Heart right ventricle (tissue), 16 donors: ENCODE results near the gene TMEM42. TPM values are rescaled to one million over a fixed set of nuclear protein-coding genes. Genes with fewer than 3 reads are reported as not detected.

Experiments
- ATAC-seq, 8 donors: fragments of 200-7000 bp; cut with Tn5 transposase; one replicate each; pipeline ENCODE4 v1.9.1; 2020; ENCODE audit warnings: mild to moderate bottlenecking in 8 of 8, moderate library complexity in 8 of 8, moderate number of reproducible peaks in 1 of 8
- DNase-seq, 2 donors: peaks; one replicate each; pipeline ENCODE4 v3.0.0-alpha.2; 2020
- H3K27ac ChIP-seq, 10 donors: fragments of 200-600 bp; sonication (generic) in 2 of 10; one replicate each; pipeline versions ENCODE4 v1.5.0 to v1.8.0; 2020 to 2022; ENCODE audit warnings: mild to moderate bottlenecking in 3 of 10
- H3K27me3 ChIP-seq, 7 donors: fragments of 200-600 bp; one replicate each; pipeline ENCODE4 v1.8.0; 2021 to 2022; ENCODE audit warnings: mild to moderate bottlenecking in 2 of 7
- H3K36me3 ChIP-seq, 9 donors: fragments of 200-600 bp; sonication (generic) in 1 of 9; one replicate each; pipeline versions ENCODE4 v1.5.0 to v1.8.0; 2020 to 2022; ENCODE audit warnings: mild to moderate bottlenecking in 2 of 9
- H3K4me1 ChIP-seq, 9 donors: fragments of 200-600 bp; sonication (generic) in 1 of 9; one replicate each; pipeline versions ENCODE4 v1.5.0 to v1.8.0; 2020 to 2022; ENCODE audit warnings: mild to moderate bottlenecking in 4 of 9
- H3K4me3 ChIP-seq, 10 donors: fragments of 200-600 bp; sonication (generic) in 2 of 10; one replicate each; pipeline versions ENCODE4 v1.5.0 to v1.8.0; 2020 to 2022; ENCODE audit warnings: mild to moderate bottlenecking in 7 of 10, moderate library complexity in 2 of 10
- H3K9me3 ChIP-seq, 11 donors: fragments of 200-600 bp in 10 of 11; sonication (generic) in 2 of 11; one replicate each; pipeline versions ENCODE4 v1.5.0 to v1.8.0; 2013 to 2022; ENCODE audit warnings: mild to moderate bottlenecking in 2 of 11, control low read depth in 1 of 11, moderate library complexity in 1 of 11
- WGBS, 2 donors: extraction: QIAGEN DNeasy Blood & Tissue Kit; methylation state at CpG; one replicate each; pipeline ENCODE4 v1.1.7; 2013; ENCODE audit warnings: inconsistent platforms in 1 of 2; 5-methylcytosine and 5-hydroxymethylcytosine counted together
- intact Hi-C, 10 donors: fragments of 100-400 bp; cut with DNase I; formaldehyde crosslinking; loops; one replicate each; pipeline versions ENCODE4 v1.11.1 to v1.14.2; 2022
- polyA plus RNA-seq, 2 donors: library from polyadenylated mRNA; stranded (reverse); fragments of 200-250 nt; gene quantifications; one replicate each; pipeline ENCODE4 v1.2.3, GENCODE V29; 2013
- total RNA-seq, 10 donors: library from RNA; stranded (reverse); fragmentation: NEBNext Ultra II Directional in 3 of 10; extraction: Animal tissue kit (Norgen Biotek cat#: 25700) in 3 of 10; gene quantifications; one replicate each; pipeline versions ENCODE4 v1.2.1 to v1.2.4, GENCODE V29; 2021 to 2023
- TF ChIP-seq, protein P1 (sequence below), 9 donors: fragments of 200-600 bp; sonication (generic) in 2 of 9; IDR thresholded peaks; one replicate each; pipeline versions ENCODE4 v1.5.0 to v1.8.0; 2021 to 2022; ENCODE audit warnings: antibody characterized with exemption in 9 of 9, mild to moderate bottlenecking in 5 of 9, moderate library complexity in 1 of 9
- donor health status: Arrhythmogenic right ventricular cardiomyopathy.
- donor health status: ischemic (EF 13 %, LVEDD 7.1; RV severe dilation, severe dysfunction).
- donor health status: healthy with polysubstance abuse.
- donor health status: DM: no; HTN: yes; CAD: no.
- donor health status: DM: no; HTN: no; CAD: no.
- donor health status: ischemic (EF 25% LVEDD 6.9; RV normal size, moderate dysfunction).
- donor health status: ischemic (EF 25% LVEDD 5.7; RV mildly dilated, moderate dysfunction).
- donor health status: healthy.
- donor health status: DM: yes; HTN: yes; CAD: no.
- donor health status: Ischemic cardiomyopathy.
- donor health status: ischemic (EF 35%, LVEDD 5.7; RV mildly dilated, moderate dysfunction).
- donor health status: nonischemic (EF 11% LVEDD 7.7; RV severe dilation, severe dysfunction).
- donor health status: DM: yes; HTN: yes; CAD: no.
- donor health status: PGD.
- donor health status: ischemic (EF 29% LVEDD 5.4; RV normal size, mild dysfunction).
- donor health status: nonischemic (EF 23%, LVEDD 6.1; RV moderate dilation, normal function).

TMEM42 gene
- total and polyA plus RNA-seq, 12 donors: 8.4 to 18.7 (median 11.6) TPM

GRCh38 chr3:44890258-44890657 lies 28.5 kb downstream of the TMEM42 start:
- 48 to 52% methylated on average over 3 of the region's 3 CpGs for WGBS, 2 donors
- Histone ChIP-seq H3K9me3 (no peaks in the 10 kb centered on the region), H3K27ac (no peak overlapping the region), H3K27me3 (peaks cover 0 to 18% (median 0%) of the 10 kb centered on the region in 7 donors), H3K4me1 (no peaks in the 10 kb centered on the region), H3K36me3 (no peaks in the 10 kb centered on the region), H3K4me3 (no peak overlapping the region)
- DNase-seq (no peak), ATAC-seq (no peak)
- intact Hi-C loops: no loop called here
- TF ChIP-seq, protein P1, sequence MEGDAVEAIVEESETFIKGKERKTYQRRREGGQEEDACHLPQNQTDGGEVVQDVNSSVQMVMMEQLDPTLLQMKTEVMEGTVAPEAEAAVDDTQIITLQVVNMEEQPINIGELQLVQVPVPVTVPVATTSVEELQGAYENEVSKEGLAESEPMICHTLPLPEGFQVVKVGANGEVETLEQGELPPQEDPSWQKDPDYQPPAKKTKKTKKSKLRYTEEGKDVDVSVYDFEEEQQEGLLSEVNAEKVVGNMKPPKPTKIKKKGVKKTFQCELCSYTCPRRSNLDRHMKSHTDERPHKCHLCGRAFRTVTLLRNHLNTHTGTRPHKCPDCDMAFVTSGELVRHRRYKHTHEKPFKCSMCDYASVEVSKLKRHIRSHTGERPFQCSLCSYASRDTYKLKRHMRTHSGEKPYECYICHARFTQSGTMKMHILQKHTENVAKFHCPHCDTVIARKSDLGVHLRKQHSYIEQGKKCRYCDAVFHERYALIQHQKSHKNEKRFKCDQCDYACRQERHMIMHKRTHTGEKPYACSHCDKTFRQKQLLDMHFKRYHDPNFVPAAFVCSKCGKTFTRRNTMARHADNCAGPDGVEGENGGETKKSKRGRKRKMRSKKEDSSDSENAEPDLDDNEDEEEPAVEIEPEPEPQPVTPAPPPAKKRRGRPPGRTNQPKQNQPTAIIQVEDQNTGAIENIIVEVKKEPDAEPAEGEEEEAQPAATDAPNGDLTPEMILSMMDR (IDR thresholded peaks at IDR 0.05): no peak

DNA sequence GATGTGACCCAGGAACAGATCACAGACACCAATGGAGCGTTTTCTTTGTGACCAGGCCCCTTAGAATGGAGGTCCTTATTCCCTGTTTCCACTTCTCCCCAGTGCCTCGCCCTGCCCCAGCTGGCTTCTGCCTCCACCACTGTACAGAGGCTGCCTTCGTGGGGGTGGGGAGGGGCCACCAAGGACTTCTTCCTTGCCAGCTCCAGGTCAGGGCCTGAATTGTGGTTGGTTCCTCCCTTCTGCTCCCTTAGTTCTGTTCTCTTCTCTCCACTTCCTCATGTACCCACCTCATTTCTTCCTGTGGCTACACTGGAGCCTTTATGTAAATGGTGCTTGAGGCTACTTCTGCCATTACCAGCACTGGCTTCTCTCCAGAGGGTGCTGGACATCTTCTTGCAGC lies 29.1 kb downstream of the TMEM42 start:
- Histone ChIP-seq H3K27ac (no peak overlapping the region), H3K27me3 (peaks cover 0 to 12% (median 0%) of the 10 kb centered on the region in 7 donors), H3K36me3 (no peaks in the 10 kb centered on the region), H3K4me1 (no peaks in the 10 kb centered on the region), H3K4me3 (no peak overlapping the region), H3K9me3 (no peaks in the 10 kb centered on the region)
- intact Hi-C loops: no loop called here
- 73 to 76% methylated on average over 3 of the region's 3 CpGs for WGBS, 2 donors
- ATAC-seq (no peak), DNase-seq (no peak)
- TF ChIP-seq, protein P1 (IDR thresholded peaks at IDR 0.05): no peak

GRCh38 chr3:44892689-44893088 lies 31.0 kb downstream of the TMEM42 start:
- DNase-seq (no peak), ATAC-seq (no peak)
- Histone ChIP-seq H3K4me3 (no peak overlapping the region), H3K36me3 (no peaks in the 10 kb centered on the region), H3K27me3 (peaks cover 0 to 4% (median 0%) of the 10 kb centered on the region in 7 donors), H3K9me3 (no peaks in the 10 kb centered on the region), H3K27ac (no peak overlapping the region), H3K4me1 (no peaks in the 10 kb centered on the region)
- intact Hi-C loops: no loop called here
- TF ChIP-seq, protein P1 (IDR thresholded peaks at IDR 0.05): no peak
- WGBS, 2 donors: 73 to 91% methylated on average over 3 of the region's 3 CpGs

DNA sequence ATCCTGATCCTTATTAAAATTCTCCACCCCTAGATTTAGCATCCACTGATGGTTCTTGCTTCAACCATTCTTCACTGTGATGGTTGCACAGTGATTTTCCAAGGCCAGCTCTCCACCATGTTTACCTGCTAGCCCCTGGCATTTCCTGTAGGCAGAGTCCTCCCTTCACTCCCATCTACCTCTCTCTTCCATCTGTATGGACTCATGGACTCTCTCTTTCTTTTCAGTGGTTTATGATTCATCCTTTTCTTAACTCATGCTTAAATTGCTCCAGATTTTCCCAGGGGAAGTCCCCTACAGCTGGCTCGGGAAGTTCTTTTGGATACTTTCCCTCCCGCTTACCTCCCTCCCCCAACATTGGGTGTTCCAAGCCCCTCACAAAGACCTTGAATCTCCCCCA lies 31.4 kb downstream of the TMEM42 start:
- Histone ChIP-seq H3K27me3 (peaks cover 0 to 4% (median 0%) of the 10 kb centered on the region in 7 donors), H3K4me1 (no peaks in the 10 kb centered on the region), H3K27ac (no peak overlapping the region), H3K9me3 (no peaks in the 10 kb centered on the region), H3K36me3 (no peaks in the 10 kb centered on the region), H3K4me3 (no peak overlapping the region)
- TF ChIP-seq, protein P1 (IDR thresholded peaks at IDR 0.05): no peak
- intact Hi-C loops: no loop called here
- ATAC-seq (no peak), DNase-seq (no peak)
- WGBS, 2 donors: 57 to 75% methylated on average over 2 of the region's 2 CpGs
